ENCODE results near the gene KCNC1. TPM values are rescaled to one million over a fixed set of nuclear protein-coding genes. Genes with fewer than 3 reads are reported as not detected.

The KCNC1 gene
- 1 to 10 TPM in 1 of 5 donors, under 1 TPM in 4; 0.67 to 1.2 (median 0.72) TPM for polyA plus RNA-seq (ENCODE audit: insufficient read depth in 1 of 5, insufficient read length in 5 of 5, low replicate concordance in 1 of 5)
- long read RNA-seq, donor 1, result 0 reads
- long read RNA-seq, donor 2, result 0 reads
- long read RNA-seq, donor 3, result 0 reads
- long read RNA-seq, donor 4, result 0 reads
- long read RNA-seq, donor 5, result 0 reads
- long read RNA-seq, donor 6, result 0 reads
- long read RNA-seq, donor 7, result 0 reads
- long read RNA-seq, donor 8, result 0 reads

GRCh38 chr11:17734418-17734911 is at the start of gene KCNC1:
KCNC1 (plus strand) TSS chr11:17734781; CDS start chr11:17736003, 1,222 bp downstream.
- no peak for DNase-seq

- no peak for DNase-seq
Observed at GRCh38 chr11:17686231-17686980, 48.2 kb upstream of the KCNC1 start.

GRCh38 chr11:17687946-17688670 is 46.5 kb upstream of the KCNC1 start:
- no peak for DNase-seq

- no peak for DNase-seq
Observed at GRCh38 chr11:17691550-17691949, 43.0 kb upstream of the KCNC1 start.

GRCh38 chr11:17691976-17692375 is 42.6 kb upstream of the KCNC1 start:
- DNase-seq, result no peak

GRCh38 chr11:17692931-17693330 is 41.6 kb upstream of the KCNC1 start:
- DNase-seq, result no peak

- DNase-seq, result no peak
Observed at GRCh38 chr11:17693531-17693930, 41.0 kb upstream of the KCNC1 start.

GRCh38 chr11:17694494-17695110 is 40.0 kb upstream of the KCNC1 start:
- no peak for DNase-seq

- no peak for DNase-seq
Observed at GRCh38 chr11:17695454-17696441, 38.8 kb upstream of the KCNC1 start.

GRCh38 chr11:17696741-17697140 is 37.8 kb upstream of the KCNC1 start:
- no peak for DNase-seq

GRCh38 chr11:17697175-17697949 is 37.2 kb upstream of the KCNC1 start:
- no peak for DNase-seq

GRCh38 chr11:17699147-17700114 is 35.1 kb upstream of the KCNC1 start:
- DNase-seq, result no peak

- no peak for DNase-seq
Observed at GRCh38 chr11:17700991-17701390, 33.6 kb upstream of the KCNC1 start.

GRCh38 chr11:17702876-17703275 is 31.7 kb upstream of the KCNC1 start:
- no peak for DNase-seq

- no peak for DNase-seq
Observed at GRCh38 chr11:17703951-17704350, 30.6 kb upstream of the KCNC1 start.

- peak; percentile 57 to 62 for DNase-seq
Observed at GRCh38 chr11:17707830-17708229, 26.8 kb upstream of the KCNC1 start.

- no peak for DNase-seq
Observed at GRCh38 chr11:17711836-17712235, 22.7 kb upstream of the KCNC1 start.

- DNase-seq, result no peak
Observed at GRCh38 chr11:17713851-17714250, 20.7 kb upstream of the KCNC1 start.

- no peak for DNase-seq
Observed at GRCh38 chr11:17714356-17714854, 20.2 kb upstream of the KCNC1 start.
